Stimulated activated CD8-positive, alpha-beta memory T cell treated with anti-CD3 and anti-CD28 coated beads, Interleukin-7, amount 100 ng/mL, for 1 hour (primary cell): ENCODE results near the gene PRDX1.

Experiments used
- DNase-seq, 2 donors: peaks; one replicate each; pipeline ENCODE4 v3.0.0-alpha.2; 2020; ENCODE audit warnings: low read depth in 2 of 2

Gene PRDX1

GRCh38 chr1:45465277-45465676, 56.4 kb downstream of the PRDX1 start:
- DNase-seq = no peak
